Fibroblast of skin of right quadriceps (primary cell): ENCODE measurements around the gene C2CD3.
A peak's percentile ranks its signal among the peaks of the same experiment; 100 is the strongest.
"Not testable (repeated sequence)": the region's sequence is repeated elsewhere in the genome, so short reads cannot be mapped to it uniquely, and the experiment has no call there.

Source experiments
- DNase-seq: peaks from one replicate; pipeline ENCODE4 v3.0.0-alpha.2; 2013

Gene C2CD3

GRCh38 chr11:73999581-74000306 is 171.1 kb downstream of the C2CD3 start:
- DNase-seq: no peak

GRCh38 chr11:73998846-73999575 is 171.8 kb downstream of the C2CD3 start:
- no peak for DNase-seq

- no peak for DNase-seq
Measured at GRCh38 chr11:73997120-73997770, 173.6 kb downstream of the C2CD3 start.

DNA sequence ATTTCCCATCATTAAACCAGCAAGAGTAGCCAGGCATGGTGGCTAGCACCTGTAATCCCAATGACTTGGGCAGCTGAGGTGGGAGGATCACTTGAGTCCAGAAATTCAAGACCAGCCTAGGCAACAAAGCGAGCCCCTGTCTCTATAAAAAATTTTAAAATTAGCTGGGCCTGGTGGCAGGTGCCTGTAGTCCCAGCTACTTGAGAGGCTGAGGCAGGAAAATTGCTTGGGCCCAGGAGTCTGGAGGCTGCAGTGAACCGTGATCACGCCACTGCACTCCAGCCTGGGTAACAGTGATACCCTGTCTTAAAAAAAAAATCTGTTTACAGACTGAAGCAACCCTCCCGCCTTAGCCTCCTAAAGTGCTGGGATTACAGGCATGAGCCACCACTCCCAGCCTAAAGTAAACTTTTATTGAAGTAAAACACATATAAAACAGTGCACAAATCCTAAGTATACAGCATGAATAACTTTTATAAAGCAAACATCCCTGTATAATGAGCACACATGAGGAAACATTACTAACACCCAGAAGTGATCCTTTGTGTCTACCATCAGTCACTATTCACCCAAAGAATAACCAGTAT is 174.5 kb downstream of the C2CD3 start:
- no peak for DNase-seq

DNA sequence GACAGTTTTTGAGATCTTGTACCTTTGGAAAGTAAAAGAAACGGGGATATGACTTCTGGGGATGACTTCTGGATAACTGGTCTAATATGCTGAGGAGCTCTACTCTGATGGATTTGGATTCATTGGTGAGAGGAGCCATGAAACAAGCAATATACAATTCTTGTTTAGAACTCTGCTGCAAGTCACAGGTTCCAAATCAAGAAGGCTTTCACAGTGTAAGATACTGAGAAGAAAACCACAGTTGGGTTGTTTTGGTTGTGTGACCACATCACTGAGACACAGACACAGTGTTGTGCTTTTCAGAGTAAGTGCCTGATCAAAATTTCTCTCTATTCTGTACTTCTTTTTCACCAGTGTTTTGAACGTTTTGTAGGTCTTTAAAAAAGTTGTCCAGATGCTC is 175.1 kb downstream of the C2CD3 start:
- no peak for DNase-seq

- no peak for DNase-seq
Measured at GRCh38 chr11:73995247-73995646, 175.6 kb downstream of the C2CD3 start.

DNA sequence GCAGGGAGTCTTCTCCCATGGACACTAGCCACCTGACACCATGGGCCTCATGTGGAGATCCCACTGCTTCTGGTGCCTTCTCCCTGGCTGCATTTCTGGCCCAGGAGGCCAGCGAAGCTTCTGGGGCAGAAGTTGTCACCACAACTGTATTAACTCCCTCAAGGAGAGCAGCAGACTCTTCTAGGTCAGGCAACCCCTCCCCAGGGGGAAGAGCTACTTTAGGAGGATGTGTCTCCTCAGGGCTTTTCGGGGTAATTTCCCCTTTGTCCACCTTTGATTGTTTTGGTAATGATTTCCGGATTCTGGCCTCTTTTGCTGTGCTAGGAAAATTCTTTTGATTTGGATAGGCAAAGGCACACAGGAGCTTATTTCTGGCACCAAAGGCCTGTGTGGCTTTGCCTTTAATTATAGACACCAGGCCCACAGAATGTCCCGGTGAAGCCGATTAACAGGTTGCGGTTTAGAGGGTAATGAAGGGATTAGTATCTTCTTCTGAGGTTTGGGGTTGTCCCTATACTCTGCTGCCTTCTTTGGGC is 179.3 kb downstream of the C2CD3 start:
- DNase-seq: no peak

DNA sequence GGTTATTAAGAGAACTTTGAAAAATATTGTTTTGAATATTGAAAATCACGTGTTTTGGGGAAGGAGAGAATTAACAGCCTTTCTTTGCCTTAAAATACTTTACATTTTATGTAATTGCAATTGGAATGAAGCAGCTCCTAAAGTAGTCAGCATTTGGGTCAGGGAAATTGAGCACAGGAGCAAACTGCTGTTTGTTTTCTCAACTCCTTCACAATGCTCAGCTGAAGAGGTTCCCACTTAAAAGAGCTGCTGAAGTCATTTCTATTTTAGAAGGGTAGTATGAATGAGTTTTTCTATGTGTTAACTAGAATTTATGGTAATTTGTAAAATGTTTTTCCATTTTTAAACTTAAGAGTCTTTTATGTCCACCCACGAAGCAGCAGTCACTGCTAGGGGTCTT is 180.1 kb downstream of the C2CD3 start:
- no peak for DNase-seq

- no peak for DNase-seq
Measured at GRCh38 chr11:73989156-73989555, 181.6 kb downstream of the C2CD3 start.

DNA sequence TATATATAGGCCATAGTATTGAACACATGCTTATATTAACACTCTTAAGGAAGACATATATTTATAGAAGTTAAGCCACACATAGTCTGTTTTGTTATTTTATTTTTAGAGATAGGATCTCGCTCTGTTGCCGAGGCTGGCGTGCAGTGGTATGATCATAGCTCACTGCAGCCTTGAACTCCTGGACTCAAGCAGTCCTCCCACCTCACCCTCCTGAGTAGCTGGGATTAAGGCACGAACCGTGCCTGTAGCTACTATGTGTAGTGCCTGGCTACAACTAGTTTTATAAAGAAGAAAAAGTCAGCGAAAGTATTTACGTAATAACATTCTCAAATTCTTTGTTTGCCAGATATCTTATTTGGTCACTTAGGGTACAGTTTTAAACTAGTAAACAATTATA is 182.6 kb downstream of the C2CD3 start:
- DNase-seq: no peak

GRCh38 chr11:73985661-73986060 is 185.1 kb downstream of the C2CD3 start:
- not testable (repeated sequence) for DNase-seq

- DNase-seq: no peak
Measured at GRCh38 chr11:73983741-73984538, 186.9 kb downstream of the C2CD3 start.

DNA sequence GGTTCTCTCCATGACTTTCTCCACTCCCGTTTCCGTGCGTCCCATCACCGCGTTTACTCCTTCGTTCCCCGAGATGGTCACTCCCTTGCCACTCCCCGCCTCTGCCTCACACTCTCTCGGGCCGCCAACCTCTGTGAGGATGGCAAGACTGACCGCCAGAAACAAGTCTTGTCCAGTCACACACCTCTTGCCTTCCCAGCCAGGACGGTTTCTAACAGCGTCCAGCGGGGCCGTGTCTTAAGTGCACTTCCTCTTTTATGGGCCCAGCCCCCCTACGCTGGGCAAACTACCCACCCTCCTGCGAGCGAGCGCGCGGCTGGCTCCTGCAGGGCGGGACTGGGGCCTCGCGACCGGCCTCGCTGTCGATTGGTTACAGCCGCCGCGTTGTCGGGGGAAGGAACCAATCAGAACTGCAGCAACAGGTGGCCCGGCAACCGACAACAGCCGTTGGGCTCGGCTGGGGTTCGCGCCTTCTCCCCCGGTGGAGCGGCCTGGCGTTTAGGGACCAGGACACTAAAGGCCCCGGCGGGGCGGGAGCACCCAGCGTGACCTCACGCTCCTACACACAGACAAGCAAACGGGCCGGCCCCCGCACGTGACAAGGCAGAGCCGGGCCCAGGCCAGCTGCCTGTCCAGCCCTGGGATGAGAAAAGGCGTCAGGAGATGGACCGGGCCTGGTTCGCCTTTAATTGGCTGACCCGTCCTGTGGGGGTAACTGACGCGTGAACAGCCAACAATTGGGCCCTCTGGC is 187.6 kb downstream of the C2CD3 start:
- DNase-seq: peak; percentile 80

DNA sequence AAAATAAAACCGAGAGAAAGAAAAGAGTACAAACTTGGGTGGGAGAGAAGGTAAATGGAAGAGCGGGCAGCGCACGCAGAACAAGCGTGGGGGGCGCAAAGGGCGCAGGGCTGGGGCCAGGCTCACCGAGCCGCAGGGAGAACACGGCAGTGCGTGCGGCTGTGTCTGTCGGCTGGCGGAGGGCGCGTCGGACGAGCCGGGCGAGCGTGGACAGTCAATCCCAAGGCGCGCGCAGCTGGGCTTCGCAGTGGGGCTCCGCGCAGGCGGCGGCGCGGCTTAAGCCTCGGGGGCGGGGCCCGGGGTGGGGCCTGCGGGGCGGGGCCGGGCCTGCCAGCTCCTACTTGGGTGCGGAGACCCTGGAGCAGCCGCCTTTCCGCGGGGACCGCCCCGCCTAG is 188.2 kb downstream of the C2CD3 start, which contains the start of gene UCP2:
TSS of gene UCP2 (minus strand) at position 249 of the 395 bp plus-strand sequence. CDS start 4,465 bp downstream, outside the sequence.
- peak; percentile 67 for DNase-seq

DNA sequence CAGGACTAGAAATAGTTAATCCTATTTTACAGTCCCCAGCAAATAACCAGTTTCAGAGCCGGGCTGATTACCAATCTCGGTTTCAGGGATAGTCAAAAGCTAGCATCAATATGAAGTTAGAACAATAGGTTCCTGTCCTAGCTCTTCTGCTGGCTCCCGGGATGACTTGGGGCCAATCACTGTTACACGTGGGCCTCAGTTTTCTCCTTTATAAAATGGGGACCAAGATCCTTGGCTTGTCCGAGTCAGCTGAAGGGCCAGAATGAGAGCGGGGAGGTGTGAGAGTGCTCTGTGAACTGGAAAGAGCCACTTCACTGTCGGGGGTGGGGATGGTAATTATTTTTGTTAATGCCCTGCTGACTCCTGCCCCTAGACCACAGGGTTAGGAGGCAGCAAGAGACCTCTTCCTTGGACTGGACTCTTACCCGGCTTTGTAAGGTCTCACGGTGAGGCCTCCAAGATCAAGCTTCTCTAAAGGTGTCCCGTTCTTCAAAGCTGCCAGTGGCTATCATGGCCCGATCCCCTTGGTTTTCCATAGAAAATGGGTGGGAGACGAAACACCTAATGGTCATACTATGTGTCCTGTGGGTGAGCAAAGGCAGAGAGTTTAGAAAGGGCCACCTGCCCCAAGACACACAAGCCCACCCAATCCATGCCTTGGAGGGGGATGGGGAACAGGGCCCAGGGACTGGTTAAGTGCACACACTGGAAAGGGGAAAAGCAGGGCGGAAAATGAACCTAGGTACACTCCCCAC is 189.6 kb downstream of the C2CD3 start:
- no peak for DNase-seq

GRCh38 chr11:73980001-73980961 is 190.5 kb downstream of the C2CD3 start:
- DNase-seq: no peak

GRCh38 chr11:73978576-73979086 is 192.2 kb downstream of the C2CD3 start:
- DNase-seq: no peak

GRCh38 chr11:73977856-73978519 is 192.8 kb downstream of the C2CD3 start:
- DNase-seq: no peak
